Mammary epithelial cell (primary cell): ENCODE data around the gene SLC44A3.

ENCODE experiments used
- CTCF ChIP-seq, 2 donors: IDR thresholded peaks in 1 of 2; conservative IDR thresholded peaks in 1 of 2; 2 replicates each; pipeline ENCODE4 v1.5.1; 2011 to 2012; ENCODE audit warnings: inconsistent platforms in 2 of 2, low read length in 2 of 2, mild to moderate bottlenecking in 2 of 2, control low read depth in 1 of 2, low read depth in 1 of 2; ENCODE audit not compliant: insufficient read depth in 1 of 2; ENCODE audit errors: extremely low read depth in 1 of 2
- EZH2 ChIP-seq: IDR thresholded peaks from 2 replicates; pipeline ENCODE4 v1.6.1; 2012; ENCODE audit warnings: low read length, inconsistent platforms, borderline replicate concordance

GRCh38 chr1:94827434-94827833, 7.3 kb downstream of the SLC44A3 start:
- TF ChIP-seq CTCF (conservative IDR thresholded peaks at IDR 0.05 in 1 of 2, IDR thresholded peaks at IDR 0.05 in 1 of 2; ENCODE audit: extremely low read depth in 1 of 2, insufficient read depth in 1 of 2, low read depth in 1 of 2, low read length in 2 of 2) (no peak), EZH2 (no peak)
